ENCODE data around the gene UBA5.

The UBA5 gene

DNA sequence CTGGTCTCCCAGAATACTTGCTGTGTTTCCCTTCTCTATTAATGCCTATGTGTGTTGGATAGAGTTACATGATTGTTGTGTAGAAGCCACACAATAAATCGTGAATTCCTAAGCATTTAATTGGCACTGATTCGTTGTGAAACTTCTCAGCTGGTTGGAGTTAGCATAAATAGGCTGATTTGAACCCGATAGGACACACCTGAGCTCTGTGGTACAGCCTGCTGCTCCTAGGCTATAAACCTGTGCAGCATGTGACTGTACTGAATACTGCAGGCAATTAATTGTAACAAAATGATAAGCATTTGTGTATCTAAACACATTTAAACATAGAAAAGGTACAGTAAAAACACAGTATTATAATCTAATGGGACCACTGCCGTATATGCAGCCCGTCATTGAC lies 5.4 kb upstream of the UBA5 start:
- Histone ChIP-seq H3K36me3 (no peaks in the 10 kb centered on the region; the same call in 1 of the 2 replicates), H3K27me3 (no peaks in the 10 kb centered on the region), H3K9me3 (no peaks in the 10 kb centered on the region), H3K4me3 (ENCODE audit: low read depth, low read length) (no peak overlapping the region), H3K4me1 (peaks cover 3% of the 10 kb centered on the region)
- DNase-seq, result no peak
- TF ChIP-seq, protein P1, sequence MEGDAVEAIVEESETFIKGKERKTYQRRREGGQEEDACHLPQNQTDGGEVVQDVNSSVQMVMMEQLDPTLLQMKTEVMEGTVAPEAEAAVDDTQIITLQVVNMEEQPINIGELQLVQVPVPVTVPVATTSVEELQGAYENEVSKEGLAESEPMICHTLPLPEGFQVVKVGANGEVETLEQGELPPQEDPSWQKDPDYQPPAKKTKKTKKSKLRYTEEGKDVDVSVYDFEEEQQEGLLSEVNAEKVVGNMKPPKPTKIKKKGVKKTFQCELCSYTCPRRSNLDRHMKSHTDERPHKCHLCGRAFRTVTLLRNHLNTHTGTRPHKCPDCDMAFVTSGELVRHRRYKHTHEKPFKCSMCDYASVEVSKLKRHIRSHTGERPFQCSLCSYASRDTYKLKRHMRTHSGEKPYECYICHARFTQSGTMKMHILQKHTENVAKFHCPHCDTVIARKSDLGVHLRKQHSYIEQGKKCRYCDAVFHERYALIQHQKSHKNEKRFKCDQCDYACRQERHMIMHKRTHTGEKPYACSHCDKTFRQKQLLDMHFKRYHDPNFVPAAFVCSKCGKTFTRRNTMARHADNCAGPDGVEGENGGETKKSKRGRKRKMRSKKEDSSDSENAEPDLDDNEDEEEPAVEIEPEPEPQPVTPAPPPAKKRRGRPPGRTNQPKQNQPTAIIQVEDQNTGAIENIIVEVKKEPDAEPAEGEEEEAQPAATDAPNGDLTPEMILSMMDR (IDR thresholded peaks at IDR 0.05; ENCODE audit: low read depth, low read length), result no peak

DNA sequence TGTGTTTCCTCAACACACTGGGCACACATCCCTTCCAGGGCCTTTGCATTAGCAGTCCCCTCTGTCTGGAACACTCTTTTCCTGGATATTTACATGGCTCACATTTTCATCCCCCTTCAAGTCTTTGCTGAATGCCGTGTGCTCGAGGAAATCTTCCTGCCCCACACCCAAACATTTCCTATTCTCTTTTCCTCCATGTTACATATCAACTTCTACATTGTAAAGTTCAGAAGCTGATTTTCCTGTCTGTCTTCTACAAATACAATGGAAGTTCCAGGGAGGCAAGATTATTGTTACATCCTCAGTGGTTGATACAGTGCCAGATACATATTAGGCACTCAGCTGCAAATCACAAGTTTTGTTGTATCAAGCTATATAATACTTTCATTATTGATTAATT lies 4.7 kb upstream of the UBA5 start:
- no peak overlapping the region for H3K4me3 ChIP-seq (ENCODE audit: low read depth, low read length)
- H3K9me3 ChIP-seq, result no peaks in the 10 kb centered on the region
- H3K36me3 ChIP-seq, result no peaks in the 10 kb centered on the region; the same call in 1 of the 2 replicates
- no peak for DNase-seq
- TF ChIP-seq, protein P1 (IDR thresholded peaks at IDR 0.05; ENCODE audit: low read depth, low read length), result no peak
- peaks cover 3% of the 10 kb centered on the region for H3K4me1 ChIP-seq
- no peaks in the 10 kb centered on the region for H3K27me3 ChIP-seq

DNA sequence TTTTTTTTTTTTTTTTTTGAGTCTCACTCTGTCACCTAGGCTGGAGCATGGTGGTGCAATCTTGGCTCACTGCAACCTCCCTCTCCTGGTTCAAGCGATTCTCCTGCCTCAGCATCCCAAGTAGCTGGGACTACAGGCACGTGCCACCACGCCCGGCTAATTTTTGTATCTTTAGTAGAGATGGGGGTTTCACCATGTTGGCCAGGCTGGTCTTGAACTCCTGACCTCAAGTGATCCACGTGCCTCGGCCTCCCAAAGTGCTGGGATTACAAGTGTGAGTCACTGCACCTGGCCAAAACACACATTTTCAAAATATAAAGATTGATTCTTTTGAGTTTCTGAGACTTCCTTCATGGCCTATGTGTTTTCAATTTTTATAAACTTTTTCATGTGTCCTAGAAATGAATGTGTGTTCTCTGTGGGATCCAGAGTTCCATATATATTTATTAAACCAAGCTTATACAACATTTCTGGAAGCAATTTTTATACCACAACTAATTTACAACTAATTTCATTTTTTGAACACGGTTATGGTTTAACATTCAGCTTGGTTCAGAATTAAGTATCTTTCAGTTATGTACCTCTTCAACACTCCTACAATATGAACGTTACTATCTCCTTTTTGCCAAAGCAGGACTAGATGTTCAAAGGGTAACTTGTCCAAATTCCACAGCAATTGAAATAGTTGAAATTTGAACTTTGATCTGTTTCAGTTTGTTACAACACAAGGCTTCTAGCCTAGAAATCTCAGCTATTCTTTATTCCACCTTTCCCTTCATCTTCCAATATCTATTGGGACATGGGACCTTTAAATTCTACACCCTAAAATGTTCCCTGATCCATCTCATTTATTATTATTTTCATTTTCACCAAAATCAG lies 2.0 kb upstream of the UBA5 start:
- Histone ChIP-seq H3K4me1 (peaks cover 2% of the 10 kb centered on the region), H3K36me3 (no peaks in the 10 kb centered on the region; the same call in 1 of the 2 replicates), H3K4me3 (ENCODE audit: low read depth, low read length) (no peak overlapping the region; the same call in 1 of the 2 replicates), H3K9me3 (no peaks in the 10 kb centered on the region), H3K27me3 (no peaks in the 10 kb centered on the region)
- DNase-seq, result no peak
- TF ChIP-seq, protein P1 (IDR thresholded peaks at IDR 0.05; ENCODE audit: low read depth, low read length), result no peak

DNA sequence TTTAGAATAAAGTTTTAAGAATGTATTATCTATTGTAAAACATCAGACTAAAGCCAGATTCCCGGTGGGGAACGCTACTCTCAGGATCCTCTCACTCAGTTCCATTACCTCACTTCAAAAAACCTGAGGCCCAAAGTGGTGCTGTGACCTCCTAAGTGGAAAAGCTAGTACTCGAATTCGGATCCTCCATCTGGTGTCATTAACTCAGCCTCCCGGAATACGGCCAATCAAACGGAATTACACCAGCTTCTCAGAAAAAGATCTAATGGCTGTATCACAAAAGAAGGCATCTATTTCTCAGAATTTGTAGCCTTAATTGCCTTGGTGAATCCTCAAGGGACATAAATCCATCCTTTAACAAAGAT lies 1.1 kb upstream of the UBA5 start:
- DNase-seq, result no peak
- H3K36me3 ChIP-seq, result no peaks in the 10 kb centered on the region; the same call in 1 of the 2 replicates
- peak overlapping the region; percentile 97 for H3K4me3 ChIP-seq (ENCODE audit: low read depth, low read length)
- H3K4me1 ChIP-seq, result no peaks in the 10 kb centered on the region; the same call in 1 of the 2 replicates
- no peaks in the 10 kb centered on the region for H3K27me3 ChIP-seq
- TF ChIP-seq, protein P1 (IDR thresholded peaks at IDR 0.05; ENCODE audit: low read depth, low read length), result no peak
- H3K9me3 ChIP-seq, result no peaks in the 10 kb centered on the region

DNA sequence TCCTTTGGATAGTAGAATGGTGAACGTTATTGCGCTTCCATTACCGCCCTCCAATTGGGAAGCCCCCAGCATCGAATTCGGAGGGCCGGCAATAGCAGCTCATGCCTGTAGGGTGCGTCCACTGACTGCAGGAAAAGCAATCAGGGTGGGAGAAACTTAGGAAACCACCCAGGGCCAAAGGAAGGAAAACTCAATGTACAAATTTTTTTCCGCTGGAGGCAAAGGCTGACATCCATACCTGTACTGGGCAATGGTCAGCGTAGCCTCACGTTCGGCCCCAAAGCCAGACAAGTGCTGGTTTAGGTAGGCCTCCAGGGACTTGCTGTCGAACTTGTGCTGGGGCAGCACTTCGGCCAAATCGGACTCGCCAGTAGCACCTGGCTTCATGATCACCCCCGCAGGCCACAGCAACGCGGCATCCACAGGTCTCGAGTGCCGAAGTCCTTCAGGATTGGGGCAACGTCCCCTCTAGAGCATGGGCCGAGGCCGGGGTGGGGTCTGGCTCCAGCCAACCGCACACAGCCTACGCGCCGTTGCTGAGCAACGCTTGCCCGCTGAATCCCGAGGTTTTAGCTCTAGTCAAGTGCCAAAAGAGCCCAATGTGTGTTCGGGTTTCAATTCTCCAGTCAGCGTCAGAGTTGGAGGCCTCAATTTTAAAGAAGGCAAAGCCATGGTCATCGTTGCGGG lies 621 bp upstream of the UBA5 start, which contains the start of gene ACAD11:
ACAD11 (minus strand) TSS at position 445 of the 687 bp plus-strand sequence; CDS start at position 387, 58 bp downstream.
- H3K9me3 ChIP-seq, result no peaks in the 10 kb centered on the region
- peak within 1 kb of the TSS; percentile 97 for H3K4me3 ChIP-seq (ENCODE audit: low read depth, low read length)
- H3K4me1 ChIP-seq, result no peaks in the 10 kb centered on the region; the same call in 1 of the 2 replicates
- TF ChIP-seq, protein P1 (IDR thresholded peaks at IDR 0.05; ENCODE audit: low read depth, low read length), result peak; percentile 80
- H3K27me3 ChIP-seq, result no peaks in the 10 kb centered on the region
- peak; percentile 78 for DNase-seq
- no peaks in the 10 kb centered on the region; the same call in 1 of the 2 replicates for H3K36me3 ChIP-seq

DNA sequence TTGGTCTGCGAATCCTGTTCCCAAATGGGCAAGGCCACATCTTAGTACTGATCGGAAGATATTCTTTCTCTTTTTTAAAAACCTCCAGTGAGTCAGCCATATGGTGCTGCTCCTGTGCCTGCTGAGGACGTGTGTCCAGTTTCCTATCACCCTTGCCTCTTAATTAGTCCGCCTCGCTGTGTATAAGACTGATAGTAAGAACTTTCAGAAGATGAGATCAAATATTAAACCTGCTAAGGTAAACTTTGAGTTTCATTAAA lies 612 bp downstream of the UBA5 start:
- Histone ChIP-seq H3K4me1 (no peaks in the 10 kb centered on the region), H3K9me3 (no peaks in the 10 kb centered on the region), H3K4me3 (ENCODE audit: low read depth, low read length) (peak overlapping the region; percentile 97), H3K36me3 (no peaks in the 10 kb centered on the region; the same call in 1 of the 2 replicates), H3K27me3 (no peaks in the 10 kb centered on the region)
- TF ChIP-seq, protein P1 (IDR thresholded peaks at IDR 0.05; ENCODE audit: low read depth, low read length), result no peak
- no peak for DNase-seq

Measured in BE2C (cell line).